WTC11 (cell line): ENCODE measurements around the gene SMCP. TPM values are rescaled to one million over a fixed set of nuclear protein-coding genes. Genes with fewer than 3 reads are reported as not detected.

ENCODE experiments used
- ATAC-seq: fragments of 200-7000 bp; cut with Tn5 transposase; 2 replicates; pipeline ENCODE4 v1.10.0; 2021; ENCODE audit warnings: mild to moderate bottlenecking, moderate library complexity
- CTCF ChIA-PET: fragments of 300-600 bp; sonication (Branson Sonifier 250); formaldehyde crosslinking; loops from one replicate; lab custom pipeline; 2021; ENCODE audit warnings: antibody characterized with exemption; lab: Charles Lee
- POLR2A ChIA-PET: fragments of 350-600 bp; sonication (Branson Sonifier 250); formaldehyde crosslinking; loops from one replicate; lab custom pipeline; 2021; ENCODE audit warnings: antibody characterized with exemption; lab: Charles Lee
- DNase-seq: peaks from one replicate; pipeline ENCODE4 v3.0.0; 2021; ENCODE audit warnings: low spot score
- H3K27ac Mint-ChIP-seq: 2 replicates; pipeline ENCODE4 v1.8.0; 2021; ENCODE audit warnings: mixed read lengths
- H3K27me3 Mint-ChIP-seq: 2 replicates; pipeline ENCODE4 v1.8.0; 2021; ENCODE audit warnings: low read depth, mild to moderate bottlenecking, moderate library complexity, mixed read lengths
- H3K36me3 Mint-ChIP-seq: 2 replicates; pipeline ENCODE4 v1.8.0; 2021; ENCODE audit warnings: mixed read lengths
- H3K4me1 Mint-ChIP-seq: 2 replicates; pipeline ENCODE4 v1.8.0; 2022; ENCODE audit warnings: mixed read lengths
- H3K4me3 Mint-ChIP-seq: 2 replicates; pipeline ENCODE4 v1.8.0; 2021; ENCODE audit warnings: mild to moderate bottlenecking, moderate library complexity, mixed read lengths
- H3K9me3 Mint-ChIP-seq: 2 replicates; pipeline ENCODE4 v1.8.0; 2021; ENCODE audit warnings: mixed read lengths
- CDX4 ChIP-seq: fragments of 250-450 bp; sonication (Bioruptor Pico); IDR thresholded peaks from 2 replicates; pipeline ENCODE4 v1.9.0; 2021; ENCODE audit warnings: moderate library complexity, mild to moderate bottlenecking, inconsistent platforms, borderline replicate concordance
- FOXK1 ChIP-seq: sonication (generic); formaldehyde crosslinking; IDR thresholded peaks from 2 replicates; pipeline ENCODE4 v1.8.0; 2022; ENCODE audit warnings: mild to moderate bottlenecking, moderate library complexity, missing genetic modification reagents
- HMGA2 ChIP-seq: fragments of 250-450 bp; sonication (Bioruptor Pico); IDR thresholded peaks from 2 replicates; pipeline ENCODE4 v1.4.0; 2021; ENCODE audit warnings: mild to moderate bottlenecking, moderate library complexity
- IRF2 ChIP-seq: sonication (generic); formaldehyde crosslinking; IDR thresholded peaks from 2 replicates; pipeline ENCODE4 v1.8.0; 2022; ENCODE audit warnings: low read depth, missing genetic modification reagents, borderline replicate concordance
- JAZF1 ChIP-seq: fragments of 250-450 bp; sonication (Bioruptor Pico); IDR thresholded peaks from 2 replicates; pipeline ENCODE4 v1.9.0; 2021; ENCODE audit warnings: moderate library complexity, mild to moderate bottlenecking, inconsistent platforms
- JUN ChIP-seq: sonication (generic); formaldehyde crosslinking; IDR thresholded peaks from 2 replicates; pipeline ENCODE4 v1.8.0; 2023; ENCODE audit warnings: mild to moderate bottlenecking, missing genetic modification reagents
- NFATC4 ChIP-seq: fragments of 250-450 bp; sonication (Bioruptor Pico); IDR thresholded peaks from 2 replicates; pipeline ENCODE4 v1.9.0; 2021; ENCODE audit warnings: mild to moderate bottlenecking
- PRDM15 ChIP-seq: sonication (generic); formaldehyde crosslinking; IDR thresholded peaks from 2 replicates; pipeline ENCODE4 v1.8.0; 2022; ENCODE audit warnings: missing genetic modification reagents
- RORB ChIP-seq: fragments of 250-450 bp; sonication (Bioruptor Pico); IDR thresholded peaks from 2 replicates; pipeline ENCODE4 v1.9.0; 2021; ENCODE audit warnings: mild to moderate bottlenecking
- SP1 ChIP-seq: sonication (generic); formaldehyde crosslinking; conservative IDR thresholded peaks from 2 replicates; pipeline ENCODE4 v1.8.1; 2022; ENCODE audit warnings: missing genetic modification reagents
- ZNF263 ChIP-seq: sonication (generic); formaldehyde crosslinking; IDR thresholded peaks from 2 replicates; pipeline ENCODE4 v1.8.1; 2022; ENCODE audit warnings: low read depth, mild to moderate bottlenecking, moderate library complexity, missing genetic modification reagents
- ZNF396 ChIP-seq: fragments of 250-450 bp; sonication (Bioruptor Pico); IDR thresholded peaks from 2 replicates; pipeline ENCODE4 v1.8.0; 2021; ENCODE audit warnings: mild to moderate bottlenecking, moderate library complexity, borderline replicate concordance
- ZNF532 ChIP-seq: fragments of 250-450 bp; sonication (Bioruptor Pico); IDR thresholded peaks from 2 replicates; pipeline ENCODE4 v1.9.0; 2021; ENCODE audit warnings: mild to moderate bottlenecking, borderline replicate concordance
- total RNA-seq: library from RNA; stranded (reverse); gene quantifications from 3 replicates; pipeline ENCODE4 v1.2.3, GENCODE V29; 2021
- TF ChIP-seq, protein P1 (sequence below): sonication (generic); formaldehyde crosslinking; IDR thresholded peaks from 2 replicates; pipeline ENCODE4 v1.8.0; 2022; ENCODE audit warnings: mild to moderate bottlenecking, missing genetic modification reagents
- TF ChIP-seq, protein P2 (sequence below): sonication (generic); formaldehyde crosslinking; IDR thresholded peaks from 2 replicates; pipeline ENCODE4 v1.8.1; 2022; ENCODE audit warnings: mild to moderate bottlenecking, missing genetic modification reagents, moderate library complexity, borderline replicate concordance
- TF ChIP-seq, protein P3 (sequence below): sonication (generic); formaldehyde crosslinking; conservative IDR thresholded peaks from 2 replicates; pipeline ENCODE4 v1.8.1; 2023; ENCODE audit warnings: mild to moderate bottlenecking, low read depth, missing genetic modification reagents, moderate library complexity
- TF ChIP-seq, protein P4 (sequence below): sonication (generic); formaldehyde crosslinking; conservative IDR thresholded peaks from 2 replicates; pipeline ENCODE4 v1.8.1; 2022; ENCODE audit warnings: mild to moderate bottlenecking, missing genetic modification reagents

Gene SMCP
- total RNA-seq, 1 experiment from 2014 or later = not detected

- no peak for TF ChIP-seq PRDM15 (CRISPR knock-in tag)
- no peak for TF ChIP-seq ZNF532 (CRISPR knock-in tag)
- no peak for TF ChIP-seq CDX4 (CRISPR knock-in tag)
- TF ChIP-seq, all 79 proteins: peak for 0
Measured at GRCh38 chr1:152912900-152913299, 34.8 kb downstream of the SMCP start (continued).

GRCh38 chr1:152917794-152918193 lies 39.7 kb downstream of the SMCP start:
- peaks cover 5% of the 10 kb centered on the region for H3K4me1 Mint-ChIP-seq
- H3K9me3 Mint-ChIP-seq = peaks cover 24% of the 10 kb centered on the region
- H3K4me3 Mint-ChIP-seq = no peak overlapping the region
- ATAC-seq (peak; percentile 43), DNase-seq (no peak)
- peaks cover 6% of the 10 kb centered on the region for H3K27me3 Mint-ChIP-seq
- no peak overlapping the region for H3K27ac Mint-ChIP-seq
- ChIA-PET POLR2A (no interaction called here), CTCF (interaction anchor here (0.6 to 3.1 kb wide), 9 partner anchors 9 to 303 kb away, joined by 3 to 43 read pairs (median 4); partner anchors contain the start of genes SMCP and SPRR5)
- no peak for TF ChIP-seq JUN (CRISPR knock-in tag)
- no peak for TF ChIP-seq JAZF1 (CRISPR knock-in tag)
- TF ChIP-seq, protein P1, sequence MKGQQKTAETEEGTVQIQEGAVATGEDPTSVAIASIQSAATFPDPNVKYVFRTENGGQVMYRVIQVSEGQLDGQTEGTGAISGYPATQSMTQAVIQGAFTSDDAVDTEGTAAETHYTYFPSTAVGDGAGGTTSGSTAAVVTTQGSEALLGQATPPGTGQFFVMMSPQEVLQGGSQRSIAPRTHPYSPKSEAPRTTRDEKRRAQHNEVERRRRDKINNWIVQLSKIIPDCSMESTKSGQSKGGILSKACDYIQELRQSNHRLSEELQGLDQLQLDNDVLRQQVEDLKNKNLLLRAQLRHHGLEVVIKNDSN (CRISPR knock-in tag) = no peak
- TF ChIP-seq, protein P2, sequence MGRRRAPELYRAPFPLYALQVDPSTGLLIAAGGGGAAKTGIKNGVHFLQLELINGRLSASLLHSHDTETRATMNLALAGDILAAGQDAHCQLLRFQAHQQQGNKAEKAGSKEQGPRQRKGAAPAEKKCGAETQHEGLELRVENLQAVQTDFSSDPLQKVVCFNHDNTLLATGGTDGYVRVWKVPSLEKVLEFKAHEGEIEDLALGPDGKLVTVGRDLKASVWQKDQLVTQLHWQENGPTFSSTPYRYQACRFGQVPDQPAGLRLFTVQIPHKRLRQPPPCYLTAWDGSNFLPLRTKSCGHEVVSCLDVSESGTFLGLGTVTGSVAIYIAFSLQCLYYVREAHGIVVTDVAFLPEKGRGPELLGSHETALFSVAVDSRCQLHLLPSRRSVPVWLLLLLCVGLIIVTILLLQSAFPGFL = no peak
- TF ChIP-seq IRF2 (CRISPR knock-in tag) = no peak
- TF ChIP-seq HMGA2 = no peak
- TF ChIP-seq, protein P3, sequence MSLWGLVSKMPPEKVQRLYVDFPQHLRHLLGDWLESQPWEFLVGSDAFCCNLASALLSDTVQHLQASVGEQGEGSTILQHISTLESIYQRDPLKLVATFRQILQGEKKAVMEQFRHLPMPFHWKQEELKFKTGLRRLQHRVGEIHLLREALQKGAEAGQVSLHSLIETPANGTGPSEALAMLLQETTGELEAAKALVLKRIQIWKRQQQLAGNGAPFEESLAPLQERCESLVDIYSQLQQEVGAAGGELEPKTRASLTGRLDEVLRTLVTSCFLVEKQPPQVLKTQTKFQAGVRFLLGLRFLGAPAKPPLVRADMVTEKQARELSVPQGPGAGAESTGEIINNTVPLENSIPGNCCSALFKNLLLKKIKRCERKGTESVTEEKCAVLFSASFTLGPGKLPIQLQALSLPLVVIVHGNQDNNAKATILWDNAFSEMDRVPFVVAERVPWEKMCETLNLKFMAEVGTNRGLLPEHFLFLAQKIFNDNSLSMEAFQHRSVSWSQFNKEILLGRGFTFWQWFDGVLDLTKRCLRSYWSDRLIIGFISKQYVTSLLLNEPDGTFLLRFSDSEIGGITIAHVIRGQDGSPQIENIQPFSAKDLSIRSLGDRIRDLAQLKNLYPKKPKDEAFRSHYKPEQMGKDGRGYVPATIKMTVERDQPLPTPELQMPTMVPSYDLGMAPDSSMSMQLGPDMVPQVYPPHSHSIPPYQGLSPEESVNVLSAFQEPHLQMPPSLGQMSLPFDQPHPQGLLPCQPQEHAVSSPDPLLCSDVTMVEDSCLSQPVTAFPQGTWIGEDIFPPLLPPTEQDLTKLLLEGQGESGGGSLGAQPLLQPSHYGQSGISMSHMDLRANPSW (CRISPR knock-in tag) = no peak
- TF ChIP-seq ZNF263 (CRISPR knock-in tag) = no peak
- TF ChIP-seq SP1 (CRISPR knock-in tag) = no peak
- no peak for TF ChIP-seq FOXK1 (CRISPR knock-in tag)
- TF ChIP-seq RORB (CRISPR knock-in tag) = no peak
- TF ChIP-seq NFATC4 (CRISPR knock-in tag) = no peak
- no peak for TF ChIP-seq ZNF396
- TF ChIP-seq, protein P4, sequence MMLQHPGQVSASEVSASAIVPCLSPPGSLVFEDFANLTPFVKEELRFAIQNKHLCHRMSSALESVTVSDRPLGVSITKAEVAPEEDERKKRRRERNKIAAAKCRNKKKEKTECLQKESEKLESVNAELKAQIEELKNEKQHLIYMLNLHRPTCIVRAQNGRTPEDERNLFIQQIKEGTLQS = no peak
- no peaks in the 10 kb centered on the region for H3K36me3 Mint-ChIP-seq
